GM12891 (cell line): ENCODE data around the gene ZNF217.

Experiments
- POLR2A ChIP-seq: IDR thresholded peaks from 2 replicates; pipeline ENCODE4 v1.6.1; 2011; ENCODE audit warnings: low read depth, low read length, control low read depth
- POLR2AphosphoS5 ChIP-seq: IDR thresholded peaks from 2 replicates; pipeline ENCODE4 v1.6.1; 2011; ENCODE audit warnings: low read depth, low read length, control low read depth

DNA sequence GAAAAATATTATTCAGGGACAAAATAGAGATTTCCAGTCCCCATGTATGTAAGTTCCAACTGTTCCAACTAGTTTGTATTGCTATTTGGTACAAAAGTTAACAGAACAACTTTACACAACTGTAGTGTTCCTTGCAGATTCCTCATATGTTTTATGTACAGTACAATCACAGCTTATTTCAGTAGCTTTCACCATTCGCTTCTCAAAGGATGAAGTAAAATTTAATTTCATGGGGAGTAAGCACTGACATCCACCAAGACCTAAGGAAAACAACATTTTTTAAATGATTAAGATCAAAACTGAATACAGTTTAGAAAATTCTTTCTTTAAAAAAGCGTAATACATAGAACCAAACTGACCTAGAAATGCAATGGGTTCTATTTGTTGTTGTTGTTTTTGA is 24.6 kb downstream of the ZNF217 start:
- no peak for TF ChIP-seq POLR2AphosphoS5
- no peak for TF ChIP-seq POLR2A
